GM23338 (cell line): ENCODE data around the gene GGT6. TPM values are rescaled to one million over a fixed set of nuclear protein-coding genes. Genes with fewer than 3 reads are reported as not detected.

Experiments used
- ATAC-seq: fragments of 200-7000 bp; cut with Tn5 transposase; 3 replicates; pipeline ENCODE4 v1.9.1; 2020
- DNase-seq: peaks from one replicate; pipeline ENCODE4 v3.0.0-alpha.2; 2015; ENCODE audit warnings: low spot score
- H2AFZ ChIP-seq: fragments of 200-600 bp; sonication (generic); 2 replicates; pipeline ENCODE4 v1.8.0; 2016; ENCODE audit warnings: antibody characterized with exemption, mild to moderate bottlenecking, moderate library complexity
- H3F3A ChIP-seq: fragments of 200-600 bp; sonication (generic); replicated peaks from 2 replicates; pipeline ENCODE4 v1.8.0; 2017; ENCODE audit warnings: antibody characterized with exemption, mixed run types, low read depth
- H3K27ac ChIP-seq: fragments of 200-600 bp; sonication (generic); 2 replicates; pipeline ENCODE4 v1.6.1; 2016; ENCODE audit warnings: low read depth
- H3K27me3 ChIP-seq: fragments of 200-600 bp; sonication (generic); 2 replicates; pipeline ENCODE4 v1.8.0; 2016; ENCODE audit warnings: mild to moderate bottlenecking, mixed run types, moderate library complexity; ENCODE audit not compliant: insufficient read depth
- H3K36me3 ChIP-seq: fragments of 200-600 bp; sonication (generic); 2 replicates; pipeline ENCODE4 v1.8.0; 2016; ENCODE audit warnings: mild to moderate bottlenecking; ENCODE audit not compliant: insufficient read depth
- H3K4me1 ChIP-seq: fragments of 200-600 bp; sonication (generic); 2 replicates; pipeline ENCODE4 v1.8.0; 2016; ENCODE audit warnings: mild to moderate bottlenecking, moderate library complexity; ENCODE audit not compliant: insufficient read depth
- H3K4me2 ChIP-seq: fragments of 200-600 bp; sonication (generic); 2 replicates; pipeline ENCODE4 v1.7.1; 2017; ENCODE audit warnings: mixed run types
- H3K4me3 ChIP-seq: fragments of 200-600 bp; sonication (generic); 2 replicates; pipeline ENCODE4 v1.6.1; 2016; ENCODE audit warnings: mixed run types
- H3K79me2 ChIP-seq: fragments of 200-600 bp; sonication (generic); replicated peaks from 2 replicates; pipeline ENCODE4 v1.8.0; 2017; ENCODE audit warnings: mild to moderate bottlenecking; ENCODE audit not compliant: insufficient read depth
- H3K9me2 ChIP-seq: fragments of 200-600 bp; sonication (generic); 2 replicates; pipeline ENCODE4 v1.8.0; 2017; ENCODE audit not compliant: insufficient read depth
- H4K20me1 ChIP-seq: fragments of 200-600 bp; sonication (generic); replicated peaks from 2 replicates; pipeline ENCODE4 v1.8.0; 2017; ENCODE audit warnings: mild to moderate bottlenecking; ENCODE audit not compliant: insufficient read depth
- H3K27ac Mint-ChIP-seq: 2 replicates; pipeline ENCODE4 v1.8.0; 2020; ENCODE audit warnings: inconsistent platforms, mild to moderate bottlenecking, moderate library complexity, mixed read lengths
- H3K27me3 Mint-ChIP-seq: 3 replicates; pipeline ENCODE4 v1.8.0; 2022; ENCODE audit warnings: low read depth, mild to moderate bottlenecking, moderate library complexity, mixed read lengths, inconsistent platforms; ENCODE audit not compliant: insufficient read depth, poor library complexity
- H3K36me3 Mint-ChIP-seq: 3 replicates; pipeline ENCODE4 v1.8.0; 2021; ENCODE audit warnings: low read depth, mild to moderate bottlenecking, inconsistent platforms, moderate library complexity, mixed read lengths
- H3K4me1 Mint-ChIP-seq: 3 replicates; pipeline ENCODE4 v1.8.0; 2020; ENCODE audit warnings: mild to moderate bottlenecking, inconsistent platforms, mixed read lengths
- H3K4me3 Mint-ChIP-seq: 3 replicates; pipeline ENCODE4 v1.8.0; 2021; ENCODE audit warnings: moderate library complexity, mild to moderate bottlenecking, inconsistent platforms, mixed read lengths
- H3K9me3 Mint-ChIP-seq: 3 replicates; pipeline ENCODE4 v1.8.0; 2020; ENCODE audit warnings: moderate library complexity, mild to moderate bottlenecking, inconsistent platforms, mixed read lengths
- CTCF ChIP-seq, 2 experiments: fragments of 200-600 bp in 1 of 2; sonication (generic) in 1 of 2; conservative IDR thresholded peaks; 2 replicates each; pipeline versions ENCODE4 v1.5.1 to v1.6.1; 2016 to 2017; ENCODE audit warnings: antibody characterized with exemption in 2 of 2, low read depth in 2 of 2, mild to moderate bottlenecking in 2 of 2, moderate library complexity in 1 of 2
- POLR2AphosphoS5 ChIP-seq: IDR thresholded peaks from 2 replicates; pipeline ENCODE4 v1.6.1; 2016; ENCODE audit warnings: antibody characterized with exemption, low read depth
- ZNF114 ChIP-seq: fragments of 250-450 bp; sonication (Bioruptor Pico); IDR thresholded peaks from 2 replicates; pipeline ENCODE4 v1.5.0; 2020; ENCODE audit warnings: mild to moderate bottlenecking, moderate library complexity
- ZNF331 ChIP-seq: fragments of 250-450 bp; sonication (Bioruptor Pico); IDR thresholded peaks from 2 replicates; pipeline ENCODE4 v1.5.0; 2020; ENCODE audit warnings: low read depth, mild to moderate bottlenecking, moderate library complexity
- ZNF462 ChIP-seq: fragments of 250-450 bp; sonication (Bioruptor Pico); IDR thresholded peaks from 2 replicates; pipeline ENCODE4 v1.5.0; 2020; ENCODE audit warnings: mild to moderate bottlenecking, moderate library complexity
- polyA plus RNA-seq: library from polyadenylated mRNA; unstranded; fragments of >200 nt; fragmentation: Nextera tagmentation; extraction: Ambion mirVana; gene quantifications from 2 replicates; pipeline ENCODE4 v1.2.1, GENCODE V29; 2016
- total RNA-seq: library from RNA; depleted of rRNA; stranded (reverse); fragments of >200 nt; shearing (Covaris generic); gene quantifications from 2 replicates; pipeline ENCODE4 v1.2.3, GENCODE V29; 2014
- TF ChIP-seq, protein P1 (sequence below): IDR thresholded peaks from one replicate; pipeline ENCODE4 v1.6.1; 2018; ENCODE audit warnings: antibody characterized with exemption; ENCODE audit not compliant: unreplicated experiment

The GGT6 gene
- total and polyA plus RNA-seq, 2 experiments from 2014 or later: 0.24 TPM; not detected in 1

DNA sequence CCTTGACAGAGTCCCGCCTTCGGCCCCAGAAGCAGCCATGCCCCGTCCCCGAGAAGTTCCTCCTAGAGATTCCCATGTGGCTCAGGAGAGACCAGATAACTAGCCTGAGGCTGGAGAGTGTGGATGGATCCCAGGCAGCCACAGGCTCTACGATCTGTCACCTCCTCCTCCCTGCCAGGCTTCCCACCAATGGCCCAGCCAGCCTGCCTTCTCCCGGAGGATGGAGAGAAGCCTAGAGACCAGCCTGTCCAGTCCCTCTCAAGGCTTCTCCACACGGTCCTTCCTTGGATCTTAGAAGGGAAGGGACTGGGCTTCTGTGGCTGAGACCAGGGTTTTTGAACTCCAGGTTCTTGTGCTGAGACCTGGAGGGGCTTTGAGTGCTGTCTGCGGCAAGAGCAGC lies 22.3 kb upstream of the GGT6 start:
- H3F3A ChIP-seq: no peaks in the 10 kb centered on the region
- H3K36me3 ChIP-seq: no peaks in the 10 kb centered on the region
- H4K20me1 ChIP-seq: no peaks in the 10 kb centered on the region
- DNase-seq (no peak), ATAC-seq (no peak)
- TF ChIP-seq ZNF462 (CRISPR knock-in tag): no peak
- no peak for TF ChIP-seq ZNF114 (CRISPR knock-in tag)
- no peak for TF ChIP-seq CTCF (conservative IDR thresholded peaks at IDR 0.05; ENCODE audit: low read depth in 2 of 2)
- no peak for TF ChIP-seq ZNF331 (CRISPR knock-in tag)
- TF ChIP-seq, protein P1, sequence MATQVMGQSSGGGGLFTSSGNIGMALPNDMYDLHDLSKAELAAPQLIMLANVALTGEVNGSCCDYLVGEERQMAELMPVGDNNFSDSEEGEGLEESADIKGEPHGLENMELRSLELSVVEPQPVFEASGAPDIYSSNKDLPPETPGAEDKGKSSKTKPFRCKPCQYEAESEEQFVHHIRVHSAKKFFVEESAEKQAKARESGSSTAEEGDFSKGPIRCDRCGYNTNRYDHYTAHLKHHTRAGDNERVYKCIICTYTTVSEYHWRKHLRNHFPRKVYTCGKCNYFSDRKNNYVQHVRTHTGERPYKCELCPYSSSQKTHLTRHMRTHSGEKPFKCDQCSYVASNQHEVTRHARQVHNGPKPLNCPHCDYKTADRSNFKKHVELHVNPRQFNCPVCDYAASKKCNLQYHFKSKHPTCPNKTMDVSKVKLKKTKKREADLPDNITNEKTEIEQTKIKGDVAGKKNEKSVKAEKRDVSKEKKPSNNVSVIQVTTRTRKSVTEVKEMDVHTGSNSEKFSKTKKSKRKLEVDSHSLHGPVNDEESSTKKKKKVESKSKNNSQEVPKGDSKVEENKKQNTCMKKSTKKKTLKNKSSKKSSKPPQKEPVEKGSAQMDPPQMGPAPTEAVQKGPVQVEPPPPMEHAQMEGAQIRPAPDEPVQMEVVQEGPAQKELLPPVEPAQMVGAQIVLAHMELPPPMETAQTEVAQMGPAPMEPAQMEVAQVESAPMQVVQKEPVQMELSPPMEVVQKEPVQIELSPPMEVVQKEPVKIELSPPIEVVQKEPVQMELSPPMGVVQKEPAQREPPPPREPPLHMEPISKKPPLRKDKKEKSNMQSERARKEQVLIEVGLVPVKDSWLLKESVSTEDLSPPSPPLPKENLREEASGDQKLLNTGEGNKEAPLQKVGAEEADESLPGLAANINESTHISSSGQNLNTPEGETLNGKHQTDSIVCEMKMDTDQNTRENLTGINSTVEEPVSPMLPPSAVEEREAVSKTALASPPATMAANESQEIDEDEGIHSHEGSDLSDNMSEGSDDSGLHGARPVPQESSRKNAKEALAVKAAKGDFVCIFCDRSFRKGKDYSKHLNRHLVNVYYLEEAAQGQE: no peak
- no peak for TF ChIP-seq POLR2AphosphoS5
- Mint-ChIP-seq H3K9me3 (peaks cover 4% of the 10 kb centered on the region; the same call in 2 of the 3 replicates), H3K27ac (no peak overlapping the region), H3K4me1 (peaks cover 25% of the 10 kb centered on the region), H3K27me3 (peaks cover 39% of the 10 kb centered on the region), H3K4me3 (no peak overlapping the region), H3K36me3 (0 out of 3 replicates have a peak, but pooled peaks cover 3% of the 10 kb centered on the region)
- H3K27me3 ChIP-seq: peaks cover 39% of the 10 kb centered on the region
- H3K4me2 ChIP-seq: no peak overlapping the region
- H2AFZ ChIP-seq: no peak overlapping the region
- no peaks in the 10 kb centered on the region for H3K79me2 ChIP-seq
- peaks cover 9% of the 10 kb centered on the region for H3K4me1 ChIP-seq
- no peaks in the 10 kb centered on the region for H3K9me2 ChIP-seq
- no peak overlapping the region for H3K4me3 ChIP-seq
- H3K27ac ChIP-seq: no peak overlapping the region
